IMR-90 (cell line): ENCODE data around the gene DSTYK. TPM values are rescaled to one million over a fixed set of nuclear protein-coding genes. Genes with fewer than 3 reads are reported as not detected.

Source experiments
- ATAC-seq: fragments of 200-7000 bp; cut with Tn5 transposase; 2 replicates; pipeline ENCODE4 v1.9.1; 2020; ENCODE audit warnings: low read depth, mild to moderate bottlenecking, moderate library complexity
- BruUV-seq: library from RNA; stranded (reverse); fragments of 400-500 nt; replicated peaks from 2 replicates; lab custom pipeline; 2021; lab: Mats Ljungman, UMichigan
- CTCF ChIA-PET: fragments of 300-600 bp; formaldehyde crosslinking; extraction: SDS; loops from one replicate; lab custom pipeline; 2021; ENCODE audit warnings: antibody characterized with exemption; lab: Yijun Ruan, JAX
- POLR2A ChIA-PET: fragments of 300-600 bp; sonication (Branson Sonifier 250); formaldehyde crosslinking; loops from one replicate; lab custom pipeline; 2022; ENCODE audit warnings: antibody characterized with exemption; ENCODE audit not compliant: unreplicated experiment; lab: Charles Lee
- DNase-seq: peaks from one replicate; pipeline ENCODE4 v3.0.0; 2013
- H2AFZ ChIP-seq: replicated peaks from 2 replicates; pipeline ENCODE3; 2013; ENCODE audit warnings: low read length, mild to moderate bottlenecking; ENCODE audit not compliant: poor library complexity
- H2AK5ac ChIP-seq: 2 replicates; pipeline ENCODE4 v1.6.1; 2013; ENCODE audit warnings: low read depth, low read length, inconsistent platforms
- H2AK9ac ChIP-seq: replicated peaks from 2 replicates; pipeline ENCODE3; 2013; ENCODE audit warnings: mild to moderate bottlenecking, low read depth, low read length, moderate library complexity; ENCODE audit not compliant: poor library complexity
- H2BK120ac ChIP-seq: 2 replicates; pipeline ENCODE4 v1.6.1; 2013; ENCODE audit warnings: low read depth, low read length, inconsistent platforms
- H2BK15ac ChIP-seq: 3 replicates; pipeline ENCODE4 v1.6.1; 2013; ENCODE audit warnings: low read depth, low read length, inconsistent platforms
- H2BK20ac ChIP-seq: 2 replicates; pipeline ENCODE4 v1.6.1; 2013; ENCODE audit warnings: low read depth, mild to moderate bottlenecking, inconsistent platforms, low read length, moderate library complexity
- H2BK5ac ChIP-seq: 2 replicates; pipeline ENCODE4 v1.6.1; 2013; ENCODE audit warnings: mild to moderate bottlenecking, low read depth, low read length, inconsistent platforms; ENCODE audit not compliant: poor library complexity, severe bottlenecking
- H3K14ac ChIP-seq: replicated peaks from 2 replicates; pipeline ENCODE4 v1.6.1; 2013; ENCODE audit warnings: low read depth, low read length, inconsistent platforms
- H3K18ac ChIP-seq: 2 replicates; pipeline ENCODE4 v1.6.1; 2013; ENCODE audit warnings: low read depth, low read length, control low read depth
- H3K23ac ChIP-seq: 2 replicates; pipeline ENCODE4 v1.6.1; 2013; ENCODE audit warnings: low read depth, low read length, inconsistent platforms
- H3K27ac ChIP-seq: 2 replicates; pipeline ENCODE4 v1.5.1; 2013; ENCODE audit warnings: mild to moderate bottlenecking, control low read depth, low read length; ENCODE audit not compliant: insufficient read depth
- H3K27me3 ChIP-seq: 2 replicates; pipeline ENCODE4 v1.6.1; 2013; ENCODE audit warnings: low read length; ENCODE audit not compliant: control insufficient read depth, insufficient read depth
- H3K36me3 ChIP-seq: 2 replicates; pipeline ENCODE4 v1.6.1; 2013; ENCODE audit warnings: low read length, mixed read lengths; ENCODE audit not compliant: control insufficient read depth, insufficient read depth
- H3K4ac ChIP-seq: 2 replicates; pipeline ENCODE4 v1.6.1; 2013; ENCODE audit warnings: low read depth, low read length, inconsistent platforms
- H3K4me1 ChIP-seq: 2 replicates; pipeline ENCODE4 v1.6.1; 2013; ENCODE audit warnings: low read length, mixed read lengths; ENCODE audit not compliant: control insufficient read depth, insufficient read depth
- H3K4me2 ChIP-seq: 2 replicates; pipeline ENCODE4 v1.6.1; 2013; ENCODE audit warnings: low read depth, mild to moderate bottlenecking, control low read depth, low read length, moderate library complexity
- H3K4me3 ChIP-seq: 2 replicates; pipeline ENCODE4 v1.5.1; 2013; ENCODE audit warnings: low read depth, mild to moderate bottlenecking, control low read depth, low read length, moderate library complexity; ENCODE audit not compliant: insufficient read depth
- H3K56ac ChIP-seq: 2 replicates; pipeline ENCODE4 v1.6.1; 2013; ENCODE audit warnings: low read length, inconsistent platforms; ENCODE audit not compliant: insufficient read depth; ENCODE audit errors: extremely low read depth
- H3K79me1 ChIP-seq, 2 experiments: 2 replicates each; pipeline ENCODE4 v1.6.1; 2013; ENCODE audit warnings: low read length in 2 of 2, inconsistent platforms in 1 of 2, low read depth in 1 of 2
- H3K9ac ChIP-seq: 2 replicates; pipeline ENCODE4 v1.6.1; 2013; ENCODE audit warnings: low read depth, low read length, control low read depth
- H3K9me1 ChIP-seq: 2 replicates; pipeline ENCODE4 v1.6.1; 2013; ENCODE audit warnings: low read length, inconsistent platforms; ENCODE audit not compliant: insufficient read depth
- H3K9me3 ChIP-seq: 2 replicates; pipeline ENCODE4 v1.6.1; 2013; ENCODE audit warnings: low read length; ENCODE audit not compliant: control insufficient read depth, insufficient read depth
- H4K20me1 ChIP-seq: 2 replicates; pipeline ENCODE4 v1.6.1; 2013; ENCODE audit warnings: low read length, inconsistent platforms; ENCODE audit not compliant: insufficient read depth
- H4K5ac ChIP-seq: 2 replicates; pipeline ENCODE4 v1.6.1; 2013; ENCODE audit warnings: mild to moderate bottlenecking, low read depth, low read length, control low read depth
- H4K8ac ChIP-seq, 2 experiments: 2 replicates each; pipeline ENCODE4 v1.6.1; 2013; ENCODE audit warnings: low read depth in 2 of 2, low read length in 2 of 2, control low read depth in 1 of 2, inconsistent platforms in 1 of 2
- H4K91ac ChIP-seq: 2 replicates; pipeline ENCODE4 v1.6.1; 2013; ENCODE audit warnings: low read depth, low read length, inconsistent platforms; ENCODE audit not compliant: insufficient read depth
- BHLHE40 ChIP-seq: fragments of 150-350 bp; IDR thresholded peaks from 2 replicates; pipeline ENCODE4 v1.6.1; 2016; ENCODE audit warnings: mild to moderate bottlenecking, low read depth, low read length
- CEBPB ChIP-seq: IDR thresholded peaks from 2 replicates; pipeline ENCODE4 v1.6.1; 2012; ENCODE audit warnings: low read depth, low read length, improper control_type of control experiment
- CHD1 ChIP-seq: IDR thresholded peaks from 2 replicates; pipeline ENCODE4 v1.6.1; 2012; ENCODE audit warnings: low read depth, low read length, improper control_type of control experiment
- CTCF ChIP-seq: conservative IDR thresholded peaks from 2 replicates; pipeline ENCODE4 v1.5.1; 2012; ENCODE audit warnings: mild to moderate bottlenecking, low read depth, low read length, improper control_type of control experiment
- ELK1 ChIP-seq: fragments of 150-350 bp; IDR thresholded peaks from 2 replicates; pipeline ENCODE4 v1.6.1; 2016; ENCODE audit warnings: low read depth, mild to moderate bottlenecking, low read length, moderate library complexity, borderline replicate concordance
- FOS ChIP-seq: fragments of 150-350 bp; IDR thresholded peaks from 2 replicates; pipeline ENCODE4 v1.6.1; 2016; ENCODE audit warnings: low read depth, low read length
- MAFK ChIP-seq: IDR thresholded peaks from 2 replicates; pipeline ENCODE4 v1.6.1; 2012; ENCODE audit warnings: low read depth, low read length, improper control_type of control experiment
- MAZ ChIP-seq: IDR thresholded peaks from 2 replicates; pipeline ENCODE4 v1.6.1; 2012; ENCODE audit warnings: low read depth, mild to moderate bottlenecking, low read length, improper control_type of control experiment, moderate library complexity, borderline replicate concordance
- MXI1 ChIP-seq: IDR thresholded peaks from 2 replicates; pipeline ENCODE4 v1.6.1; 2012; ENCODE audit warnings: low read depth, mild to moderate bottlenecking, low read length, moderate library complexity, borderline replicate concordance
- NFE2L2 ChIP-seq: fragments of 150-350 bp; IDR thresholded peaks from 2 replicates; pipeline ENCODE4 v1.6.1; 2016; ENCODE audit warnings: low read depth, mild to moderate bottlenecking, low read length
- POLR2A ChIP-seq: IDR thresholded peaks from 2 replicates; pipeline ENCODE4 v1.6.1; 2012; ENCODE audit warnings: mild to moderate bottlenecking, low read depth, low read length
- RAD21 ChIP-seq: IDR thresholded peaks from 2 replicates; pipeline ENCODE4 v1.6.1; 2012; ENCODE audit warnings: low read length, improper control_type of control experiment
- RCOR1 ChIP-seq: IDR thresholded peaks from 2 replicates; pipeline ENCODE4 v1.6.1; 2012; ENCODE audit warnings: mild to moderate bottlenecking, low read length, improper control_type of control experiment; ENCODE audit not compliant: insufficient replicate concordance
- RFX5 ChIP-seq: IDR thresholded peaks from 2 replicates; pipeline ENCODE4 v1.8.0; 2012; ENCODE audit warnings: low read depth, mild to moderate bottlenecking, low read length, moderate library complexity
- SMC3 ChIP-seq: fragments of 150-350 bp; IDR thresholded peaks from 2 replicates; pipeline ENCODE4 v1.6.1; 2016; ENCODE audit warnings: low read depth, mild to moderate bottlenecking, antibody characterized with exemption, low read length, moderate library complexity
- USF2 ChIP-seq: fragments of 150-350 bp; IDR thresholded peaks from 2 replicates; pipeline ENCODE4 v1.6.1; 2017; ENCODE audit warnings: mild to moderate bottlenecking, antibody characterized with exemption, low read length, low read depth
- whole genome bisulfite sequencing, 2 experiments: methylation state at CpG; one replicate each; pipeline versions ENCODE4 v1.1.5 to v1.1.7; 2013; ENCODE audit warnings: missing lambda C conversion rate in 2 of 2; ENCODE audit not compliant: insufficient read length in 1 of 2; ENCODE audit errors: extremely low coverage in 2 of 2; 5-methylcytosine and 5-hydroxymethylcytosine counted together
- dilution Hi-C: fragments of 300-500 bp; cut with HindIII; formaldehyde crosslinking; loops from one replicate; pipeline ENCODE4 v1.14.3; 2018; ENCODE audit warnings: low sequenced_read_pairs; ENCODE audit not compliant: unreplicated experiment
- in situ Hi-C: fragments of 300-500 bp; cut with MboI; formaldehyde crosslinking; loops from 3 replicates; pipeline ENCODE4 v1.14.3; 2019; ENCODE audit warnings: low sequenced_read_pairs, inconsistent platforms, mixed read lengths
- intact Hi-C: fragments of 100-400 bp; cut with micrococcal nuclease; formaldehyde crosslinking; loops from 2 replicates; pipeline ENCODE4 v1.10.0; 2022
- polyA plus RNA-seq, 3 experiments: library from polyadenylated mRNA; depleted of rRNA; stranded (reverse); fragments of >200 nt; gene quantifications; 2 replicates each; pipeline ENCODE4 v1.2.3, GENCODE V29; 2012; ENCODE audit warnings: low replicate concordance in 1 of 3
- total RNA-seq: library from RNA; depleted of rRNA; stranded (reverse); fragments of >200 nt; gene quantifications from 2 replicates; pipeline ENCODE4 v1.2.3, GENCODE V29; 2012

Gene DSTYK
- total and polyA plus RNA-seq, 2 of the 4 experiments (the other 2 are of a cell fraction), result 8.0 to 18.3 TPM

GRCh38 chr1:205236951-205237475, 25.5 kb upstream of the DSTYK start:
- POLR2A ChIA-PET, result no interaction called here
- Histone ChIP-seq H2AK5ac (no peak overlapping the region), H3K56ac (no peak overlapping the region), H3K27ac (no peak overlapping the region), H3K14ac (no peak overlapping the region), H2BK5ac (no peak overlapping the region), H2BK120ac (no peak overlapping the region), H3K4me3 (no peak overlapping the region), H3K4ac (no peak overlapping the region), H4K91ac (no peak overlapping the region), H4K5ac (no peak overlapping the region), H3K23ac (no peak overlapping the region), H3K9ac (no peak overlapping the region), H4K8ac (no peak overlapping the region), H4K20me1 (no peaks in the 10 kb centered on the region), H2BK20ac (no peak overlapping the region), H3K79me1 (no peaks in the 10 kb centered on the region; a peak in 1 of 4 replicates), H3K9me3 (no peaks in the 10 kb centered on the region), H3K9me1 (peaks cover 4% of the 10 kb centered on the region; the same call in 1 of the 2 replicates), H2AFZ (no peak overlapping the region), H3K18ac (no peak overlapping the region), H2BK15ac (no peak overlapping the region), H3K36me3 (0 out of 2 replicates have a peak, but pooled peaks cover 2% of the 10 kb centered on the region), H3K4me2 (no peak overlapping the region), H3K4me1 (peaks cover 8% of the 10 kb centered on the region), H3K27me3 (no peaks in the 10 kb centered on the region), H2AK9ac (no peak overlapping the region)
- BruUV-seq, result no TSS peak
- dilution Hi-C loops, result no loop called here
- ATAC-seq (no peak), DNase-seq (no peak)
- in situ Hi-C loops, result no loop called here
- no CpG with 5 or more reads among the region's 4 CpGs for WGBS, 2 experiments
- CTCF ChIA-PET, result interaction anchor here (1.1 kb wide), 1 partner anchor 19 kb away, joined by 4 read pairs; no protein-coding TSS in a partner anchor
- intact Hi-C loops, result no loop called here
- TF ChIP-seq RFX5 (no peak), CEBPB (no peak), CTCF (no peak), NFE2L2 (no peak), POLR2A (no peak), CHD1 (no peak), MXI1 (no peak), MAZ (no peak), RCOR1 (no peak), MAFK (no peak), BHLHE40 (no peak), ELK1 (no peak), SMC3 (no peak), USF2 (no peak), RAD21 (no peak), FOS (no peak)
